GM23338 (cell line): ENCODE data around the gene TBC1D5. TPM values are rescaled to one million over a fixed set of nuclear protein-coding genes. Genes with fewer than 3 reads are reported as not detected.

Experiments used
- ATAC-seq: fragments of 200-7000 bp; cut with Tn5 transposase; 3 replicates; pipeline ENCODE4 v1.9.1; 2020
- DNase-seq: peaks from one replicate; pipeline ENCODE4 v3.0.0-alpha.2; 2015; ENCODE audit warnings: low spot score
- H2AFZ ChIP-seq: fragments of 200-600 bp; sonication (generic); 2 replicates; pipeline ENCODE4 v1.8.0; 2016; ENCODE audit warnings: antibody characterized with exemption, mild to moderate bottlenecking, moderate library complexity
- H3F3A ChIP-seq: fragments of 200-600 bp; sonication (generic); replicated peaks from 2 replicates; pipeline ENCODE4 v1.8.0; 2017; ENCODE audit warnings: antibody characterized with exemption, mixed run types, low read depth
- H3K27ac ChIP-seq: fragments of 200-600 bp; sonication (generic); 2 replicates; pipeline ENCODE4 v1.6.1; 2016; ENCODE audit warnings: low read depth
- H3K27me3 ChIP-seq: fragments of 200-600 bp; sonication (generic); 2 replicates; pipeline ENCODE4 v1.8.0; 2016; ENCODE audit warnings: mild to moderate bottlenecking, mixed run types, moderate library complexity; ENCODE audit not compliant: insufficient read depth
- H3K36me3 ChIP-seq: fragments of 200-600 bp; sonication (generic); 2 replicates; pipeline ENCODE4 v1.8.0; 2016; ENCODE audit warnings: mild to moderate bottlenecking; ENCODE audit not compliant: insufficient read depth
- H3K4me1 ChIP-seq: fragments of 200-600 bp; sonication (generic); 2 replicates; pipeline ENCODE4 v1.8.0; 2016; ENCODE audit warnings: mild to moderate bottlenecking, moderate library complexity; ENCODE audit not compliant: insufficient read depth
- H3K4me2 ChIP-seq: fragments of 200-600 bp; sonication (generic); 2 replicates; pipeline ENCODE4 v1.7.1; 2017; ENCODE audit warnings: mixed run types
- H3K4me3 ChIP-seq: fragments of 200-600 bp; sonication (generic); 2 replicates; pipeline ENCODE4 v1.6.1; 2016; ENCODE audit warnings: mixed run types
- H3K79me2 ChIP-seq: fragments of 200-600 bp; sonication (generic); replicated peaks from 2 replicates; pipeline ENCODE4 v1.8.0; 2017; ENCODE audit warnings: mild to moderate bottlenecking; ENCODE audit not compliant: insufficient read depth
- H3K9me2 ChIP-seq: fragments of 200-600 bp; sonication (generic); 2 replicates; pipeline ENCODE4 v1.8.0; 2017; ENCODE audit not compliant: insufficient read depth
- H4K20me1 ChIP-seq: fragments of 200-600 bp; sonication (generic); replicated peaks from 2 replicates; pipeline ENCODE4 v1.8.0; 2017; ENCODE audit warnings: mild to moderate bottlenecking; ENCODE audit not compliant: insufficient read depth
- H3K27ac Mint-ChIP-seq: 2 replicates; pipeline ENCODE4 v1.8.0; 2020; ENCODE audit warnings: inconsistent platforms, mild to moderate bottlenecking, moderate library complexity, mixed read lengths
- H3K27me3 Mint-ChIP-seq: 3 replicates; pipeline ENCODE4 v1.8.0; 2022; ENCODE audit warnings: low read depth, mild to moderate bottlenecking, moderate library complexity, mixed read lengths, inconsistent platforms; ENCODE audit not compliant: insufficient read depth, poor library complexity
- H3K36me3 Mint-ChIP-seq: 3 replicates; pipeline ENCODE4 v1.8.0; 2021; ENCODE audit warnings: low read depth, mild to moderate bottlenecking, inconsistent platforms, moderate library complexity, mixed read lengths
- H3K4me1 Mint-ChIP-seq: 3 replicates; pipeline ENCODE4 v1.8.0; 2020; ENCODE audit warnings: mild to moderate bottlenecking, inconsistent platforms, mixed read lengths
- H3K4me3 Mint-ChIP-seq: 3 replicates; pipeline ENCODE4 v1.8.0; 2021; ENCODE audit warnings: moderate library complexity, mild to moderate bottlenecking, inconsistent platforms, mixed read lengths
- H3K9me3 Mint-ChIP-seq: 3 replicates; pipeline ENCODE4 v1.8.0; 2020; ENCODE audit warnings: moderate library complexity, mild to moderate bottlenecking, inconsistent platforms, mixed read lengths
- CREB1 ChIP-seq: fragments of 250-450 bp; sonication (Bioruptor Pico); IDR thresholded peaks from 2 replicates; pipeline ENCODE4 v1.5.0; 2020; ENCODE audit warnings: low read depth, mild to moderate bottlenecking, moderate library complexity
- CTCF ChIP-seq, 2 experiments: fragments of 200-600 bp in 1 of 2; sonication (generic) in 1 of 2; conservative IDR thresholded peaks; 2 replicates each; pipeline versions ENCODE4 v1.5.1 to v1.6.1; 2016 to 2017; ENCODE audit warnings: antibody characterized with exemption in 2 of 2, low read depth in 2 of 2, mild to moderate bottlenecking in 2 of 2, moderate library complexity in 1 of 2
- ETS1 ChIP-seq: IDR thresholded peaks from 2 replicates; pipeline ENCODE4 v1.6.1; 2016; ENCODE audit warnings: antibody characterized with exemption
- EZH2 ChIP-seq: fragments of 200-600 bp; sonication (generic); IDR thresholded peaks from one replicate; pipeline ENCODE4 v1.8.0; 2017; ENCODE audit warnings: antibody characterized with exemption, mild to moderate bottlenecking, low read depth; ENCODE audit not compliant: unreplicated experiment
- EZH2phosphoT487 ChIP-seq: fragments of 200-600 bp; sonication (generic); IDR thresholded peaks from one replicate; pipeline ENCODE4 v1.8.1; 2018; ENCODE audit warnings: antibody characterized with exemption; ENCODE audit not compliant: unreplicated experiment
- JUNB ChIP-seq: IDR thresholded peaks from one replicate; pipeline ENCODE4 v1.6.1; 2016; ENCODE audit warnings: antibody characterized with exemption; ENCODE audit not compliant: unreplicated experiment
- NANOG ChIP-seq: IDR thresholded peaks from 2 replicates; pipeline ENCODE4 v1.6.1; 2016; ENCODE audit warnings: antibody characterized with exemption, borderline replicate concordance
- POLR2AphosphoS5 ChIP-seq: IDR thresholded peaks from 2 replicates; pipeline ENCODE4 v1.6.1; 2016; ENCODE audit warnings: antibody characterized with exemption, low read depth
- REST ChIP-seq: IDR thresholded peaks from one replicate; pipeline ENCODE4 v1.6.1; 2018; ENCODE audit warnings: antibody characterized with exemption; ENCODE audit not compliant: unreplicated experiment
- STAT1 ChIP-seq: IDR thresholded peaks from one replicate; pipeline ENCODE4 v1.6.1; 2016; ENCODE audit warnings: antibody characterized with exemption; ENCODE audit not compliant: unreplicated experiment
- ZNF114 ChIP-seq: fragments of 250-450 bp; sonication (Bioruptor Pico); IDR thresholded peaks from 2 replicates; pipeline ENCODE4 v1.5.0; 2020; ENCODE audit warnings: mild to moderate bottlenecking, moderate library complexity
- ZNF331 ChIP-seq: fragments of 250-450 bp; sonication (Bioruptor Pico); IDR thresholded peaks from 2 replicates; pipeline ENCODE4 v1.5.0; 2020; ENCODE audit warnings: low read depth, mild to moderate bottlenecking, moderate library complexity
- ZNF462 ChIP-seq: fragments of 250-450 bp; sonication (Bioruptor Pico); IDR thresholded peaks from 2 replicates; pipeline ENCODE4 v1.5.0; 2020; ENCODE audit warnings: mild to moderate bottlenecking, moderate library complexity
- polyA plus RNA-seq: library from polyadenylated mRNA; unstranded; fragments of >200 nt; fragmentation: Nextera tagmentation; extraction: Ambion mirVana; gene quantifications from 2 replicates; pipeline ENCODE4 v1.2.1, GENCODE V29; 2016
- total RNA-seq: library from RNA; depleted of rRNA; stranded (reverse); fragments of >200 nt; shearing (Covaris generic); gene quantifications from 2 replicates; pipeline ENCODE4 v1.2.3, GENCODE V29; 2014

Gene TBC1D5
- total and polyA plus RNA-seq, 2 experiments from 2014 or later = 21.8 to 48.1 TPM

- Mint-ChIP-seq H3K4me1 (peaks cover 5% of the 10 kb centered on the region; the same call in 2 of the 3 replicates), H3K4me3 (no peak overlapping the region), H3K27me3 (no peaks in the 10 kb centered on the region), H3K9me3 (no peaks in the 10 kb centered on the region), H3K36me3 (no peaks in the 10 kb centered on the region), H3K27ac (no peak overlapping the region)
- no peaks in the 10 kb centered on the region for H3K27me3 ChIP-seq
- no peak for TF ChIP-seq ZNF114 (CRISPR knock-in tag)
- TF ChIP-seq STAT1 = no peak
- TF ChIP-seq REST = no peak
- TF ChIP-seq POLR2AphosphoS5 = no peak
- TF ChIP-seq EZH2 = no peak
- no peak for TF ChIP-seq ETS1
- TF ChIP-seq ZNF462 (CRISPR knock-in tag) = no peak
- TF ChIP-seq CTCF (conservative IDR thresholded peaks at IDR 0.05; ENCODE audit: low read depth in 2 of 2) = no peak
- TF ChIP-seq EZH2phosphoT487 = no peak
- no peak for TF ChIP-seq JUNB
- TF ChIP-seq ZNF331 (CRISPR knock-in tag) = no peak
- no peak for TF ChIP-seq CREB1 (CRISPR knock-in tag)
- TF ChIP-seq NANOG = no peak
- DNase-seq (no peak), ATAC-seq (no peak)
- no peak overlapping the region for H3K27ac ChIP-seq
- no peaks in the 10 kb centered on the region for H3K36me3 ChIP-seq
- no peak overlapping the region for H3K4me2 ChIP-seq
- H3K79me2 ChIP-seq = no peaks in the 10 kb centered on the region
- H2AFZ ChIP-seq = no peak overlapping the region
- H3F3A ChIP-seq = no peaks in the 10 kb centered on the region
- H4K20me1 ChIP-seq = no peaks in the 10 kb centered on the region
- no peaks in the 10 kb centered on the region for H3K9me2 ChIP-seq
- H3K4me3 ChIP-seq = no peak overlapping the region
- no peaks in the 10 kb centered on the region for H3K4me1 ChIP-seq
Observed at GRCh38 chr3:17257269-17257668, 485.2 kb downstream of the TBC1D5 start.
